Measurements from ENCODE around the gene EXOSC10. TPM values are rescaled to one million over a fixed set of nuclear protein-coding genes. Genes with fewer than 3 reads are reported as not detected.
A peak's percentile ranks its signal among the peaks of the same experiment; 100 is the strongest.
"Not testable (repeated sequence)": the region's sequence is repeated elsewhere in the genome, so short reads cannot be mapped to it uniquely, and the experiment has no call there.

Gene EXOSC10
- total RNA-seq, 2 donors from 2014 or later, result 20.5 to 22.0 TPM

DNA sequence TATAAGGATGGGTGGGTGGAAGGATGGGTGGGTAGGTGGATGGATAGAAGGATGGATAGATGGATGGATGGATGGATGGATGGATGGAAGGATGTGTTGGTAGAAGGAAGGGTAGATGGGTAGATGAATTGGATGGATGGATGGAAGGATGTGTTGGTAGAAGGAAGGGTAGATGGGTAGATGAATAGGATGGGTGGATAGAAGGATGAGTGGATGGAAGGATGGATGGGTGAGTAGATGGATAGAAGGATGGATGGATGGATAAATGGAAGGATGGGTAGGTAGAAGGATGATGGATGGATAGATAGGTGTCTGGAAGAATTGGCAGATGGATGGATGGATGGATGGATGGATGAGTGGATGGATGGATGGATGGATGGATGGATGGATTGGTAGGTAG lies 58.6 kb downstream of the EXOSC10 start:
- TF ChIP-seq, protein P1, sequence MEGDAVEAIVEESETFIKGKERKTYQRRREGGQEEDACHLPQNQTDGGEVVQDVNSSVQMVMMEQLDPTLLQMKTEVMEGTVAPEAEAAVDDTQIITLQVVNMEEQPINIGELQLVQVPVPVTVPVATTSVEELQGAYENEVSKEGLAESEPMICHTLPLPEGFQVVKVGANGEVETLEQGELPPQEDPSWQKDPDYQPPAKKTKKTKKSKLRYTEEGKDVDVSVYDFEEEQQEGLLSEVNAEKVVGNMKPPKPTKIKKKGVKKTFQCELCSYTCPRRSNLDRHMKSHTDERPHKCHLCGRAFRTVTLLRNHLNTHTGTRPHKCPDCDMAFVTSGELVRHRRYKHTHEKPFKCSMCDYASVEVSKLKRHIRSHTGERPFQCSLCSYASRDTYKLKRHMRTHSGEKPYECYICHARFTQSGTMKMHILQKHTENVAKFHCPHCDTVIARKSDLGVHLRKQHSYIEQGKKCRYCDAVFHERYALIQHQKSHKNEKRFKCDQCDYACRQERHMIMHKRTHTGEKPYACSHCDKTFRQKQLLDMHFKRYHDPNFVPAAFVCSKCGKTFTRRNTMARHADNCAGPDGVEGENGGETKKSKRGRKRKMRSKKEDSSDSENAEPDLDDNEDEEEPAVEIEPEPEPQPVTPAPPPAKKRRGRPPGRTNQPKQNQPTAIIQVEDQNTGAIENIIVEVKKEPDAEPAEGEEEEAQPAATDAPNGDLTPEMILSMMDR (IDR thresholded peaks at IDR 0.05), result no peak
- Histone ChIP-seq H3K27me3 (no peaks in the 10 kb centered on the region), H3K4me1 (peaks cover 0 to 9% of the 10 kb centered on the region in 2 donors), H3K36me3 (no peaks in the 10 kb centered on the region), H3K4me3 (no peak overlapping the region), H3K9me3 (no peaks in the 10 kb centered on the region), H3K27ac (no peak overlapping the region)
- no peak for DNase-seq (ENCODE audit: low spot score)

DNA sequence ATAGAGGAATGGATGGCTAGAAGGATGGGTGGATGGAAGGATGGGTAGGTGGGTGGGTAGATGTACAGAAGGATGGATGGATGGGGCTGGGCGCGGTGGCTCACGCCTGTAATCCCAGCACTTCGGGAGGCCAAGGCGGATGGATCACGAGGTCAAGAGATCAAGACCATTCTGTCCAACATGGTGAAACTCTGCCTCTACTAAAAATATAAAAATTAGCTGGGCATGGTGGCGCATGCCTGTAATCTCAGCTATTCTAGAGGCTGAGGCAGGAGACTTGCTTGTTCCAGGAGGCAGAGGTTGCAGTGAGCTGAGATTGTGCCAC lies 59.6 kb downstream of the EXOSC10 start:
- not testable (repeated sequence) for H3K4me3 ChIP-seq; H3K36me3 ChIP-seq; H3K4me1 ChIP-seq; H3K27ac ChIP-seq; H3K27me3 ChIP-seq; DNase-seq (ENCODE audit: low spot score); H3K9me3 ChIP-seq

DNA sequence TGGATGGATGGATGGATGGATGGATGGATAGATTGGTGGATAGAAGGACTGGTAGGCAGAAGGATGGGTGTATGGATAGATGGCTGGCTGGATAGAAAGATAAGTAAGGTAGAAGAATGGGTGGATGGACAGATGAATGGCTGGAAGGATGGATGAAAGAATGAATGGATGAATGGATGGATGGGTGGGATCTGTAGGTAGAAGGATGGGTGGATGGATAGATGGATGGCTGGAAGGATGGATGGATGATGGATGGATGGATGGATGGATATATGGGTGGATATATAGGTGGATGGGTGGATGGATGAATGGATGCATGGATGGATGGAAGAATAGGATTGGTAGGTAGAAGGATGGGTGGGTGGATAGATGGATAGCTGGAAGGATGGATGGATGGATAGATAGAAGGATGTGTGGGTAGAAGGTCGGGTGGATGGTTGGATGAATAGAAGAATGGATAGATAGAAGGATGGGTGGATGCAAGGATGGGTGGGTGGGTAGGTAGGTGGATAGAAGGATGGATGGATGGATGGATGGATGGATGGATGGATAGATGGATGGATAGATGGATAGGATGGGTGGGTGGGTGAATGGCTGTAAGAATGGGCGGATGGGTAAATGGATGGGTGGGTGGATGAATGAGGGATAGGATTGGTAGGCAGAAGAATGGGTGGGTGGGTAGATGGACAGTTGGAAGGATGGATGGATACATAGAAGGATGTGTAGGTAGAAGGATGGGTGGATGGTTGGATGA lies 60.1 kb downstream of the EXOSC10 start:
- no peak for DNase-seq (ENCODE audit: low spot score)
- TF ChIP-seq, protein P1 (IDR thresholded peaks at IDR 0.05), result no peak
- Histone ChIP-seq H3K4me1 (peaks cover 0 to 9% of the 10 kb centered on the region in 2 donors), H3K27me3 (no peaks in the 10 kb centered on the region), H3K9me3 (no peaks in the 10 kb centered on the region), H3K36me3 (no peaks in the 10 kb centered on the region), H3K4me3 (no peak overlapping the region), H3K27ac (no peak overlapping the region)

DNA sequence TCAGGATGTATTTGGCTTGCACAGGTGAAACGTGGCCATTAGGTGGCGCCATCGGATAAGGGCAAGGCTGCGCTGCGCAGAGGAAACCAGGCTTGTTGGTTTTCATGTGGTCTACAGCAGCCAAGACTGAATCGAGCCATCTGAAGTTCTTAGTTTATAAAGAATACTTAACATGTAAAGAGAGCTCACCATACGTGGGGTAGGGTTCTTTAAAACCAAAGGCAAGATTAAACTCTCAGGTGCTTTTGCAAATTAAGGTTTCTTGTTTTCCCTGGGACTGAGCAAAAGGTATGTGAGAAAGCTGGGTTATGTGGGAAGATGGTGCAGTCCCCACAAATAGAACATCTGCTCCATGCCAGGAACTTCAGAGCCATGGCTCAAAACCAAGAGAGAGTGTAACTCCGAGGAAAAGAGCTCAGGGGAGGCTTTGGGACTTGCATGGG lies 61.9 kb downstream of the EXOSC10 start:
- TF ChIP-seq, protein P1 (IDR thresholded peaks at IDR 0.05), result peak; percentile 89 to 97
- H3K4me3 ChIP-seq, result no peak overlapping the region
- no peak overlapping the region for H3K27ac ChIP-seq
- H3K36me3 ChIP-seq, result no peaks in the 10 kb centered on the region
- H3K27me3 ChIP-seq, result no peaks in the 10 kb centered on the region
- peak; percentile 90 for DNase-seq (ENCODE audit: low spot score)
- H3K9me3 ChIP-seq, result no peaks in the 10 kb centered on the region
- H3K4me1 ChIP-seq, result peaks cover 0 to 9% of the 10 kb centered on the region in 2 donors

DNA sequence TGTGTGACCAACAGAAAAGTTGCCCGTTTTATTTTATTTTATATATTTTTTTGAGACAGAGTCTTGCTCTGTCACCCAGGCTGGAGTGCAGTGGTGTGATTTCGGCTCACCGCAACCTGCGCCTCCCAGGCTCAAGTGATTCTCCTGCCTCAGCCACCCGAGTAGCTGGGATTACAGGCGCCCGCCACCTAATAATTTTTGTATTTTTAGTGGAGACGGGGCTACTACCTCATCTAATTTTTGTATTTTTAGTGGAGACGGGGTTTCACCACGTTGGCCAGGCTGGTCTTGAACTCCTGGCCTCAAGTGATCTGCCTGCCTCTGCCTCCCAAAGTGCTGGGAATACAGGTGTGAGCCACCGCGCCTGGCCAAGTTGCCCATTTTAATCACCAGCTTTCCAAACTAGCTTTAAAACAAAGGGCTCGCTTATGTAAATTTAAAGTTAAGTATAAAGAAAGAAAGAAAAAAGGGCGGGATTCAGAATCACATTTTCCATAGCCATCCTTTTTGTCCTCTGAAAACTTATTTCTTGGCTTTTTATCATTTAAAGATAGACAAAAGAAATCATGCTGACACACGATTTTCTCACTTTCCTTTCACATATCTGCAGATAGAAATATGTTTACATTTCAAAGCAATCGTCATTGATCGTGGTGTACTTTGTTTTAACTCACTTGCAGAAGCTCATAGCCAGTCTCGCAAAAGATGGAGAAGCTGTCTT lies 62.5 kb downstream of the EXOSC10 start:
- not testable (repeated sequence) for H3K27me3 ChIP-seq; H3K4me3 ChIP-seq; H3K27ac ChIP-seq; H3K4me1 ChIP-seq; H3K9me3 ChIP-seq; DNase-seq (ENCODE audit: low spot score); H3K36me3 ChIP-seq

DNA sequence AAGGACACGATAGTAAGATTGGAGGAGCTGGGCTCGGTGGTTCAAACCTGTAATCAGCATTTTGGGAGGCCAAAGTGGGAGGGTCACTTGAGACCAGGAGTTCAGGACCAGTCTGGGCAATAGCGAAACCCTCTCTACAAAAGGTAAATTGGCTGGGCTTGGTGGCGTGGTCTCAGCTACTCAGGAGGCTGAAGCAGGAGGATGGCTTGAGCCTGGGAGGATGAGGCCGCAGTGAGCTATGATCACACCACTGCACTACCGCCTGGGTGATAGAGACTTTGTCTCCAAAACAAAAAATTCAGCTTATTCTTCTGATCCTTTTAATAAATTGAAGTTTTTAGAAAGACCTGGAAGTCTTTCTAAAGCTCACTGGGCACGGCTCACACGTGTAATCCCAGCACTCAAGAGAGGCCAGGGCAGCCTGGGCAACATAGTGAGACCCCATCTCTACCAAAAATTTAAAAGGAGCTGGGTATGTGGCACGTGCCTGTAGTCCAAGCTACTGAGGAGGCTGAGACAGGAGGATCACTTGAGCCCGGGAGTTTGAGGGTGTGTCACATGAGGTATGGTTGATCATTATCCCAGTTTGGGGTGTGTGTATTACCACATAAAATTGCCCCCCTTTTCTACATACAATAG lies 67.9 kb downstream of the EXOSC10 start:
- no peaks in the 10 kb centered on the region for H3K9me3 ChIP-seq
- H3K27ac ChIP-seq, result no peak overlapping the region
- no peak for DNase-seq (ENCODE audit: low spot score)
- H3K27me3 ChIP-seq, result no peaks in the 10 kb centered on the region
- no peaks in the 10 kb centered on the region for H3K4me1 ChIP-seq
- peaks cover 12% of the 10 kb centered on the region for H3K36me3 ChIP-seq
- TF ChIP-seq, protein P1 (IDR thresholded peaks at IDR 0.05), result no peak
- no peak overlapping the region for H3K4me3 ChIP-seq

All from right atrium auricular region (tissue), 2 donors.